Spinal cord (tissue), 10 donors: ENCODE results near the gene ZNF330. TPM values are rescaled to one million over a fixed set of nuclear protein-coding genes. Genes with fewer than 3 reads are reported as not detected.

Experiments
- DNase-seq, 6 donors: peaks; one replicate each; pipeline versions ENCODE4 v3.0.0 to v3.0.0-alpha.2; 2013 to 2015; ENCODE audit warnings: low spot score in 6 of 6, low read depth in 4 of 6
- H3K27ac ChIP-seq: one replicate; pipeline ENCODE4 v1.5.1; 2013; ENCODE audit warnings: low read depth, low read length, control low read depth
- H3K27me3 ChIP-seq: one replicate; pipeline ENCODE4 v1.6.1; 2013; ENCODE audit warnings: low read length; ENCODE audit not compliant: control insufficient read depth, insufficient read depth
- H3K36me3 ChIP-seq: one replicate; pipeline ENCODE4 v1.6.1; 2013; ENCODE audit warnings: low read length; ENCODE audit not compliant: control insufficient read depth, insufficient read depth
- H3K4me1 ChIP-seq: one replicate; pipeline ENCODE4 v1.6.1; 2013; ENCODE audit warnings: low read length; ENCODE audit not compliant: control insufficient read depth, insufficient read depth
- H3K4me3 ChIP-seq: one replicate; pipeline ENCODE4 v1.5.1; 2013; ENCODE audit warnings: low read depth, low read length, control low read depth
- H3K9me3 ChIP-seq: one replicate; pipeline ENCODE4 v1.6.1; 2013; ENCODE audit warnings: low read length; ENCODE audit not compliant: control insufficient read depth, insufficient read depth
- WGBS: methylation state at CpG from one replicate; pipeline ENCODE4 v1.1.5; 2013; ENCODE audit warnings: missing lambda C conversion rate; ENCODE audit not compliant: insufficient coverage; 5-methylcytosine and 5-hydroxymethylcytosine counted together
- polyA plus RNA-seq, 2 donors: library from polyadenylated mRNA; unstranded; fragments of 120-200 nt; gene quantifications; one replicate each; pipeline ENCODE4 v1.2.1, GENCODE V29; 2013; ENCODE audit not compliant: insufficient read length in 2 of 2
- total RNA-seq, 2 donors: library from RNA; depleted of rRNA in 1 of 2; stranded (reverse); fragments of 120-200 nt in 1 of 2; fragments of >200 nt in 1 of 2; gene quantifications; one replicate each; pipeline versions ENCODE4 v1.2.3 to v1.2.4, GENCODE V29; 2013 to 2014
- donor health status: healthy.

ZNF330 gene
- total and polyA plus RNA-seq, 4 donors = 24.3 to 43.5 (median 36.6) TPM

DNA sequence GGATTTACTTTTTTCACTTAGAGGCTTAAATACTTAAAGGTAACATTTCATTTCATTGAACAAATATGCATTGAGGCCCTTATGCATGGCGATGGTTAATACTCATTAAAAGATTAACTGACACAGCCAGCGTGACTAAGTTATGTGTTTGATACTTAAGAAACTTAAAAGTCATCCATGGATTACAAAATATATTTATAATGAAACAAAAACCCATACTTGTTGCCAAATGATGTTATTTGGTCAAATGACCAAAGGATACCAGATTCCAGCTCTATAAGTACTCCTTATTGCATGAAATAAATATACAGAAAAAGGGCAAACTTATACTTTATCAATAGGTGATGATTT lies 26.7 kb downstream of the ZNF330 start:
- no peaks in the 10 kb centered on the region for H3K27me3 ChIP-seq
- WGBS = no CpG with 5 or more reads among the region's 2 CpGs
- H3K9me3 ChIP-seq = no peaks in the 10 kb centered on the region
- no peak overlapping the region for H3K27ac ChIP-seq
- H3K4me3 ChIP-seq = no peak overlapping the region
- no peaks in the 10 kb centered on the region for H3K36me3 ChIP-seq
- no peaks in the 10 kb centered on the region for H3K4me1 ChIP-seq
- DNase-seq = no peak

DNA sequence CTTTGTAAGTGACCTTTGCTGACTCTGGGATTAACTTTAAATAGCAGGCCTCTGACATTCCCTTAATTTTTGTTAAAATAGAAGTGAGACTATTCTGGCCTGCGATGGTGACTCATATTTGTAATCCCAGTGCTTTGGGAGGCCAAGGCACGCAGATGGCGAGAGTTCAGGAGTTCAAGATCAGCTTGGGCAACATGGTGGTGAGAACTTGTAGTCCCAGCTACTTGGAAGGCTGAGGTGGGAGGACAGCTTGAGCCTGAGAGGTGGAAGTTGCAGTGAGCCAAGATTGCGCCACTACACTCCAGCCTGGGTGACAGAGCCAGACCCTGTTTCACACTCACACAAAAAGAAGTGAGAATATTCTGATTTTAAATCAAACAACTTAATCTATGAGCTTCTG lies 27.3 kb downstream of the ZNF330 start:
- 97% methylated on average over 3 of the region's 4 CpGs for WGBS
- Histone ChIP-seq H3K4me3 (no peak overlapping the region), H3K36me3 (no peaks in the 10 kb centered on the region), H3K27me3 (no peaks in the 10 kb centered on the region), H3K9me3 (no peaks in the 10 kb centered on the region), H3K27ac (no peak overlapping the region), H3K4me1 (no peaks in the 10 kb centered on the region)
- DNase-seq = no peak

DNA sequence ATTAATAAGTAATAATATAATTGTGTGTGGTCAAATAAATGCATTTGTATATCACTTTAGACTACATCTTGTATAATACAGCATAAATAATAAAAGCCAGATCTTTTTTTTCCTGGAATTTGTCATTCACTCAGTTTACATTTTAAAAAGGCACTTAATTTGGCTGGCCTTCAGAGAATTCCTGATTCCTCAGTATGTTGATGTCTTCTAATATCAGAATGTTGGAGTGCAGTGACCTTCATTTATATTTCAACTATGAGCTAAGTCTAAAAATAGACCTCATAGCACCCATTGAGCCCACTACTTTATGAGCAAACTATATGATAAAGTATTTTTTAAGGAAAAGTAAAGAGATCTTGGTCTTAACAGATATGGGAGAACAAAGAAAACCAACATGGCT lies 27.8 kb downstream of the ZNF330 start:
- Histone ChIP-seq H3K4me1 (no peaks in the 10 kb centered on the region), H3K4me3 (no peak overlapping the region), H3K36me3 (no peaks in the 10 kb centered on the region), H3K27ac (no peak overlapping the region), H3K9me3 (no peaks in the 10 kb centered on the region), H3K27me3 (no peaks in the 10 kb centered on the region)
- DNase-seq = no peak

DNA sequence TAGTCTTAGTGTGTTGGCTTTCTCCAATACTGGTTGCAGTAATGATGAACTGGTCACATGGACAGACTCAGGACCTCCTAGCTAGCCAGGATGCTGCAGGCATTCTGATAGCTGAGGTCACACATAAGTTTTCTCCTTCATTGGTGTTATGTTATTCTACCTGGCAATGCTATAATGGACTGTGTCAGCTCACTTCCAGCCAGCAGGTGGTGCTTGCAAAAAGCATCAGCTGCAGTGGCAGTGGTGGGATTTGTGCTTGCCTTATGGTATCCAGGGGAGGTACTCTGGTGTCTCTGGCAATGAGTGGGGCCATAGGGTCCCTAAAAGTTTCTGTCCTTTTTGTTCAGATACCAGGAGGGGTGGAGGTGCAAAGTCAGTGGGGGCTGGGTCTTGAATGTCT lies 33.6 kb downstream of the ZNF330 start:
- H3K27me3 ChIP-seq = no peaks in the 10 kb centered on the region
- no peak for DNase-seq
- no peaks in the 10 kb centered on the region for H3K9me3 ChIP-seq
- no peak overlapping the region for H3K27ac ChIP-seq
- H3K4me3 ChIP-seq = no peak overlapping the region
- no peaks in the 10 kb centered on the region for H3K36me3 ChIP-seq
- no peaks in the 10 kb centered on the region for H3K4me1 ChIP-seq

DNA sequence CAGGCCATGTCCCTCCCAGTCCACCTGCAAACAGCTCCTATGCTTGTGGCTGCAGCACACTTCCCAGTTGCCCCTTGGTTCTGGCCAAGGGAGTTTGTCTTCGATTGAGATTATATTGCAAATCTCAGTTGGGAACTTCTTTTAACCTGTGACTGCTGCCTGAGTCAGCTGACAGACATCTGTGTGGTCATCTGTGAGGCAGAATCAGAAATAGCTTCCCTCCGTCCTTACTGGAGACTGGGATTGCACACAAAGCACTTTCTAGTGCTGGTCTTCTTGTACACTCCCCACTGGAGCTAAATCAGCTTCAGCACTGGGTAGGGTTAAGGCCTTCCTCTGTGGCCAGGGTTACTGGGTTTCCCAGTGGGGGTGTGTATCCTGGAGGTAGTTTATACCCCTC lies 34.3 kb downstream of the ZNF330 start:
- WGBS = 80% methylated on average over 2 of the region's 2 CpGs
- no peak overlapping the region for H3K27ac ChIP-seq
- H3K4me3 ChIP-seq = no peak overlapping the region

DNA sequence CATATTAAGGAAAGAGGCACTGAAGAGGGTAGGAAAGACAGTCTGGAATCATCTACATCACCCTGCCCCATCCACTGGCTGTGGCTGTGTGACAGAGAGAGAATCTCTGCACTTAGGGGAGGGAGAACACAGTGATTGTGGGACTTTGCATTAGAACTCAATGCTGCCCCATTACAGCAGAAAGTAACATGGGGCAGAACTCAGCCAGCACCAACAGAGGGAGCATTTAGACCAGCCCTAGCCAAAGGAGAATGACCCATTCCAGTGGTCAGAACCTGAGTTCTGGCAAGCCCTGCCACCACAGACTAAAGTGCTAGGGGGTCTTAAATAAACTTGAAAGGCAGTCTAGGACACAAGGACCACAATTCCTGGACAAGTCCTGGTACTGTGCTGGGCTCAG lies 37.9 kb downstream of the ZNF330 start:
- H3K4me1 ChIP-seq = no peaks in the 10 kb centered on the region
- H3K27ac ChIP-seq = no peak overlapping the region
- no peaks in the 10 kb centered on the region for H3K9me3 ChIP-seq
- no peaks in the 10 kb centered on the region for H3K27me3 ChIP-seq
- H3K36me3 ChIP-seq = no peaks in the 10 kb centered on the region
- no peak overlapping the region for H3K4me3 ChIP-seq
- DNase-seq = no peak

More for the DNA sequence above, 34.3 kb downstream of the ZNF330 start:
- no peaks in the 10 kb centered on the region for H3K27me3 ChIP-seq
- no peaks in the 10 kb centered on the region for H3K36me3 ChIP-seq
- H3K4me1 ChIP-seq = no peaks in the 10 kb centered on the region
- DNase-seq = no peak
- H3K9me3 ChIP-seq = no peaks in the 10 kb centered on the region

DNA sequence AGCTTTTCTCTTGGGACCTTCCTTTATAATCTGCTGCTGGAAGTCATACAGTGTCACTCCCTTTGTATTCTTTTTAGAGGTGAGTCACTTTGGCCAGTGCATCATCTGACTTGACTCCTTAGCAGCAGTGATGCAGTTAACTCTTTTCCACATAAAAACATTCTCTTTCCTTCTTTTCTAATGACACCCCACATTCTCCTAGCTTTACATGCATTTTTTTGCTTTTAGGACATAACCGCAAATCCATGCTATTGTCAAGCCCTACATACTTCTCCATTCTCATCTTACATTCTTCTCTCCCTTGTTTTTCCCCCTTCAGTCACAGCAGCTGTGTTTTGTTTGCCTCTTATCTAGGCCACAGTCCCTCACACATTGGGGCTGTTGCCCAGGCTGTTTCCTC lies 55.1 kb downstream of the ZNF330 start:
- no peak overlapping the region for H3K27ac ChIP-seq
- H3K4me3 ChIP-seq = no peak overlapping the region
- H3K36me3 ChIP-seq = no peaks in the 10 kb centered on the region
- no peak for DNase-seq
- WGBS = 93% methylated on average over 1 of the region's 1 CpG
- H3K9me3 ChIP-seq = no peaks in the 10 kb centered on the region
- H3K27me3 ChIP-seq = no peaks in the 10 kb centered on the region
- H3K4me1 ChIP-seq = no peaks in the 10 kb centered on the region

DNA sequence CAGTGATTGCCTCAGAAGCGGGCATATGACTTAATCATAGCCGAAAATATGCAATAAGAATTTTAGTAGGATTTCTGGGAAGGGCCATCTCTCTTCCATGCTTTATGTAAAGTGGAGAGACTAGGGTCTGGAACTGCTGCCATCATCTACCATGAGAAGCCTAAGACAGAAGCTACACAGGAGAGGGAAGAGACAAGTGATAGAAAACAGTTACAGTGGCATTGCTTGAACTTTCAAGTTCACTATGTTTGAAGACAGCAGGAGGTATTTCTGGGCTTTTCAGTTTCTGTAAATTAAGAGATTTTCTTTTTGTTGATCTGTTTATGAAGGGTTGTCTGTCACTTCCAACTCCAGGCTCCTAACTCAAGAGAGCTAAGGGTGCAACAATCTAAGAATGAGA lies 62.5 kb downstream of the ZNF330 start:
- H3K4me3 ChIP-seq = no peak overlapping the region
- H3K27me3 ChIP-seq = no peaks in the 10 kb centered on the region
- no peaks in the 10 kb centered on the region for H3K36me3 ChIP-seq
- no CpG with 5 or more reads among the region's 2 CpGs for WGBS
- H3K4me1 ChIP-seq = no peaks in the 10 kb centered on the region
- H3K9me3 ChIP-seq = no peaks in the 10 kb centered on the region
- no peak for DNase-seq
- H3K27ac ChIP-seq = no peak overlapping the region

DNA sequence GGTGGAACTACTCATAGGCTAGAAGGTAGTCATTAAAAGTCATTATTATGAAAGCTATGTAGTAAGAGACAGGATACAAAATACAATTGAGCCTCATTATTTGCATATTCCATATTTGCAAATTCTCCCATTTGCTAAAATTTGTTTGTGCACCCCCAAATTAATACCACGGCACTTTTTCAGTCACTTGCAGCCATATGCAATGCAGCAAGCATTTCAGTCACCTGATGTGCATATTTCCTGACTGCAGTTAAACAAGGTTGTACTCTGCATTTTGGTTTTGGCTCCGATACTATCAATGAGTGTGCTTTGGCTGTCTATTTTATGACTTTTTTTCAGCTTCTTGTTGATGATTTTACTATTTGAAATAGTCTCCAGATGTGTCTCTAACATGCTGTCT lies 62.9 kb downstream of the ZNF330 start:
- Histone ChIP-seq H3K4me1 (no peaks in the 10 kb centered on the region), H3K4me3 (no peak overlapping the region), H3K36me3 (no peaks in the 10 kb centered on the region), H3K27me3 (no peaks in the 10 kb centered on the region), H3K27ac (no peak overlapping the region), H3K9me3 (no peaks in the 10 kb centered on the region)
- DNase-seq = no peak
- no CpG with 5 or more reads among the region's 2 CpGs for WGBS
